ENCODE data around the gene TCHP. TPM values are rescaled to one million over a fixed set of nuclear protein-coding genes. Genes with fewer than 3 reads are reported as not detected.

Gene TCHP
- total RNA-seq, 1 donor from 2014 or later: 20.8 TPM

- no peak overlapping the region for H3K27ac Mint-ChIP-seq (ENCODE audit: unreplicated experiment)
Observed at GRCh38 chr12:109923038-109923437, 23.0 kb downstream of the TCHP start.

GRCh38 chr12:109923481-109924245 is 23.6 kb downstream of the TCHP start:
- no peak for TF ChIP-seq CTCF (IDR thresholded peaks at IDR 0.05; ENCODE audit: unreplicated experiment)
- H3K27me3 Mint-ChIP-seq (ENCODE audit: unreplicated experiment): peaks cover 6% of the 10 kb centered on the region
- no peaks in the 10 kb centered on the region for H3K4me1 Mint-ChIP-seq (ENCODE audit: unreplicated experiment)
- DNase-seq (ENCODE audit: low spot score): no peak
- no peak overlapping the region for H3K27ac Mint-ChIP-seq (ENCODE audit: unreplicated experiment)
- peaks cover 41% of the 10 kb centered on the region for H3K36me3 Mint-ChIP-seq (ENCODE audit: low read depth, unreplicated experiment)
- no peaks in the 10 kb centered on the region for H3K9me3 Mint-ChIP-seq (ENCODE audit: unreplicated experiment)
- H3K4me3 Mint-ChIP-seq (ENCODE audit: unreplicated experiment): no peak overlapping the region

More at GRCh38 chr12:109923038-109923437, 23.0 kb downstream of the TCHP start:
- H3K9me3 Mint-ChIP-seq (ENCODE audit: unreplicated experiment): no peaks in the 10 kb centered on the region
- peaks cover 6% of the 10 kb centered on the region for H3K27me3 Mint-ChIP-seq (ENCODE audit: unreplicated experiment)
- H3K4me1 Mint-ChIP-seq (ENCODE audit: unreplicated experiment): no peaks in the 10 kb centered on the region
- peaks cover 42% of the 10 kb centered on the region for H3K36me3 Mint-ChIP-seq (ENCODE audit: low read depth, unreplicated experiment)
- no peak overlapping the region for H3K4me3 Mint-ChIP-seq (ENCODE audit: unreplicated experiment)
- no peak for DNase-seq (ENCODE audit: low spot score)
- TF ChIP-seq CTCF (IDR thresholded peaks at IDR 0.05; ENCODE audit: unreplicated experiment): no peak

- H3K36me3 Mint-ChIP-seq (ENCODE audit: low read depth, unreplicated experiment): peaks cover 40% of the 10 kb centered on the region
- H3K27me3 Mint-ChIP-seq (ENCODE audit: unreplicated experiment): peaks cover 4% of the 10 kb centered on the region
- no peak for DNase-seq (ENCODE audit: low spot score)
- H3K27ac Mint-ChIP-seq (ENCODE audit: unreplicated experiment): no peak overlapping the region
- no peaks in the 10 kb centered on the region for H3K9me3 Mint-ChIP-seq (ENCODE audit: unreplicated experiment)
- no peak for TF ChIP-seq CTCF (IDR thresholded peaks at IDR 0.05; ENCODE audit: unreplicated experiment)
- H3K4me3 Mint-ChIP-seq (ENCODE audit: unreplicated experiment): peak overlapping the region; percentile 24
- H3K4me1 Mint-ChIP-seq (ENCODE audit: unreplicated experiment): no peaks in the 10 kb centered on the region
Observed at GRCh38 chr12:109925185-109925840, 25.2 kb downstream of the TCHP start.

GRCh38 chr12:109926016-109926415 is 25.9 kb downstream of the TCHP start:
- Mint-ChIP-seq H3K9me3 (ENCODE audit: unreplicated experiment) (no peaks in the 10 kb centered on the region), H3K4me1 (ENCODE audit: unreplicated experiment) (no peaks in the 10 kb centered on the region), H3K4me3 (ENCODE audit: unreplicated experiment) (no peak overlapping the region), H3K27me3 (ENCODE audit: unreplicated experiment) (peaks cover 4% of the 10 kb centered on the region), H3K27ac (ENCODE audit: unreplicated experiment) (no peak overlapping the region), H3K36me3 (ENCODE audit: low read depth, unreplicated experiment) (peaks cover 37% of the 10 kb centered on the region)
- TF ChIP-seq CTCF (IDR thresholded peaks at IDR 0.05; ENCODE audit: unreplicated experiment): no peak
- DNase-seq (ENCODE audit: low spot score): no peak
